Activated naive CD4-positive, alpha-beta T cell treated with anti-CD3 and anti-CD28 coated beads, Interleukin-2, amount 10 ng/mL, durations not matched to agents 7 days and 5 days (primary cell): ENCODE results near the gene SLU7.

Experiments
- CTCF ChIA-PET: fragments of 350-600 bp; sonication (Branson Sonifier 250); formaldehyde crosslinking; loops from one replicate; lab custom pipeline; 2021; ENCODE audit warnings: antibody characterized with exemption; lab: Charles Lee
- DNase-seq: peaks from one replicate; pipeline ENCODE4 v3.0.0-alpha.2; 2020
- H3K27ac Mint-ChIP-seq: one replicate; pipeline ENCODE4 v1.8.0; 2021; ENCODE audit warnings: mild to moderate bottlenecking, moderate library complexity, mixed read lengths
- H3K27me3 Mint-ChIP-seq: one replicate; pipeline ENCODE4 v1.8.0; 2021; ENCODE audit warnings: mild to moderate bottlenecking, mixed read lengths
- H3K36me3 Mint-ChIP-seq: one replicate; pipeline ENCODE4 v1.8.0; 2021; ENCODE audit warnings: mixed read lengths
- H3K4me1 Mint-ChIP-seq: one replicate; pipeline ENCODE4 v1.8.0; 2021; ENCODE audit warnings: mixed read lengths
- H3K4me3 Mint-ChIP-seq: one replicate; pipeline ENCODE4 v1.8.0; 2021; ENCODE audit warnings: mild to moderate bottlenecking, moderate library complexity, mixed read lengths
- H3K9me3 Mint-ChIP-seq: one replicate; pipeline ENCODE4 v1.8.0; 2021; ENCODE audit warnings: mixed read lengths

SLU7 gene

DNA sequence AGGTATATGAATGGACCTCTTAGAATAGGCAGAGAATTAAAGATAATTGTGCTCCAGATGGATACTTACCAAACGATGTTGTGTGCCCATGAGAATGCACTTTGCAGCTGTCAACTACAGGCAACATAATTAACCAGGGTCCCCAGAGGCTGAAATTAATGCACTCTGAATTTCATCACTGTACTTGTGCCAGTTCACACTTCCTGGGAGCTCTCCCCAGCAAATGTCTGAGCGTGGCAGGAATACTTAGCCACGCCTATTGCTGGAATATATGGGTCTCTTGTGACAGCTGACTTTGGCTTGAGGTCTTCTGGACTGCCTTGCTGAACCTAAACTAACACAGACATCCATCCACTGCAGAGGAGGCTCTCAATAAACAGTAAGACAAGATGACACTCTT, 36.5 kb downstream of the SLU7 start:
- no peaks in the 10 kb centered on the region for H3K4me1 Mint-ChIP-seq
- no peak overlapping the region for H3K4me3 Mint-ChIP-seq
- H3K27me3 Mint-ChIP-seq, result peaks cover 24% of the 10 kb centered on the region
- no peaks in the 10 kb centered on the region for H3K36me3 Mint-ChIP-seq
- no peak for DNase-seq
- peaks cover 3% of the 10 kb centered on the region for H3K9me3 Mint-ChIP-seq
- CTCF ChIA-PET, result no interaction called here
- H3K27ac Mint-ChIP-seq, result no peak overlapping the region

DNA sequence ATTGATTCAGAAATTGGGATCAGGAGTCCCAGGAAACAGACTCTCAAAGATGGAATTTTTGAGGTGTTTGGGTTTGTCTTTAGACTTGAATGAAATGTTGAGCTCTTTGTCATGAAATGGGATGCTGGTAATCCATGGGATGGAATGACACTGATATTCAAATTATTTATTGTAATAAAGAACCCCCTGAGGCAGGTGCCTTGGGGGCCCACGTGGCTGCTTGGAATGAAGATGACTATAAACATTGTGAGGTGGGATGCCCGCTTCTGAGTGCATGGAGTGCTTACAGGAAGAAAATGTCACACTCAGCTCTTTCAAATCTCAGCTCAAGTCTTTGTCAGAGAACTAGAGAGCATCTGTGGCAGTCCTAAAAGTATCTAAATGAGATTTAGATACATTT, 38.8 kb downstream of the SLU7 start:
- H3K36me3 Mint-ChIP-seq, result no peaks in the 10 kb centered on the region
- DNase-seq, result no peak
- CTCF ChIA-PET, result interaction anchor here (1.1 to 1.4 kb wide), 2 partner anchors 9 to 11 kb away, joined by 3 to 4 read pairs; no protein-coding TSS in a partner anchor
- no peaks in the 10 kb centered on the region for H3K9me3 Mint-ChIP-seq
- no peak overlapping the region for H3K27ac Mint-ChIP-seq
- no peaks in the 10 kb centered on the region for H3K4me1 Mint-ChIP-seq
- H3K27me3 Mint-ChIP-seq, result peaks cover 32% of the 10 kb centered on the region
- H3K4me3 Mint-ChIP-seq, result no peak overlapping the region

DNA sequence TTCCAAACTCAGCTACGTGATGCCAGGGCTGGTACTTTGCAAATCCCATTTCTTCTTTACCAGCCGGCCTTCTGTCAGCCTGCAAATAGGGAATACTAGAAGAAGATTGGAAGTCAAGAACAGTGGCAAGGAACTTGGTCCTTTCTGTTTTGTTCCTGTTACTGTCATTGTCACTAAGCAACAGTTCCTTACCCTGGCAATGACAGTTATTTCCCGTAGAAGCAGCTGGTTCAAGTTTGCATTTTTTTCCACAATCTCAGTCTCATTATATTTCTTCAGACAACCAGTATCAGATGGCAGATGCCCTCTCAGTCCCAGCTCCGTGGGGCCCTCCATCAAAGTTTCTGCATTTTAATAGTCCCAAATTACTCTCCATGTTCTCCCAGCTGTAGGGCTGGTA, 39.4 kb downstream of the SLU7 start:
- no peak overlapping the region for H3K27ac Mint-ChIP-seq
- H3K36me3 Mint-ChIP-seq, result no peaks in the 10 kb centered on the region
- no peak overlapping the region for H3K4me3 Mint-ChIP-seq
- DNase-seq, result no peak
- no peaks in the 10 kb centered on the region for H3K4me1 Mint-ChIP-seq
- H3K9me3 Mint-ChIP-seq, result no peaks in the 10 kb centered on the region
- CTCF ChIA-PET, result interaction anchor here (1.1 to 1.4 kb wide), 2 partner anchors 9 to 11 kb away, joined by 3 to 4 read pairs; no protein-coding TSS in a partner anchor
- peaks cover 37% of the 10 kb centered on the region for H3K27me3 Mint-ChIP-seq

DNA sequence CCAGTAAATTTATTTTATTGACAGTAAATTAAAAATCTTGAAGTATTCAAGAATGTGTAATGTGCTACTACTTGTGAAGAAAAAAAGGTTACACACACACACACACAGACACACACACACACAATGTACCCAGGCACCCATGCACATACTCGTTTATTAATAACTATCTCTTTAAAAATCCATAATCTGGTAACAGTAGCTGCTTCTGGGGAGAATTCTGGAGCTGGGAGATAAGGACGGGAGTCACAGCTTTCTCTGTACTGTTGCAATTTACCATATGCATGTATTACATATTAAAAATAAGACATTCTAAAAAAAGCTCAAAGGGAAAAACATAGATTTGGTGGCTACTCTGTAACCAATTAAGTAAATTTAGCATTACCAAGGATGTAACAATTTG, 40.6 kb downstream of the SLU7 start:
- CTCF ChIA-PET, result no interaction called here
- no peaks in the 10 kb centered on the region for H3K4me1 Mint-ChIP-seq
- no peak for DNase-seq
- H3K36me3 Mint-ChIP-seq, result no peaks in the 10 kb centered on the region
- peaks cover 49% of the 10 kb centered on the region for H3K27me3 Mint-ChIP-seq
- no peak overlapping the region for H3K27ac Mint-ChIP-seq
- H3K9me3 Mint-ChIP-seq, result no peaks in the 10 kb centered on the region
- H3K4me3 Mint-ChIP-seq, result no peak overlapping the region

DNA sequence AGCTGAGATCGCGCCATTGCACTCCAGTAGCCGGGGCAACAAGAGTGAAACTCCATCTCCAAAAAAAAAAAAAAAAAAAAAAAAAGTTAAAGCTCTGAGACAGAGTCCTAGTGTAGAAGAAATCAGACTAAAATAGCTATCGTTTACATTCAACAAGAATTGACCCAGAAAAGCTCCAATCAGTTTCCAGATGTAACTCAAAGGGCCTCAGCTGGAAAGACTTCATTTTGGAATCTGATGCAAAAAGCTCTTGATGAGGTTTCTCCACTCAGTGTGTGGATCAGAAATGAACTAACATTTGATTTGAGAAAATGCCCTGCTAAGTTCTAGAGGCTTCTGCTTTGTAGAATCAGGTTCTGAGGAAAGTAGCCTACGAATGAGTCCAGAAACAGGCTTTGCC, 41.2 kb downstream of the SLU7 start:
- H3K4me3 Mint-ChIP-seq, result no peak overlapping the region
- CTCF ChIA-PET, result interaction anchor here (1.3 kb wide), 1 partner anchor 32 kb away, joined by 4 read pairs; no protein-coding TSS in a partner anchor
- H3K4me1 Mint-ChIP-seq, result no peaks in the 10 kb centered on the region
- no peak for DNase-seq
- no peaks in the 10 kb centered on the region for H3K36me3 Mint-ChIP-seq
- no peak overlapping the region for H3K27ac Mint-ChIP-seq
- peaks cover 55% of the 10 kb centered on the region for H3K27me3 Mint-ChIP-seq
- no peaks in the 10 kb centered on the region for H3K9me3 Mint-ChIP-seq

DNA sequence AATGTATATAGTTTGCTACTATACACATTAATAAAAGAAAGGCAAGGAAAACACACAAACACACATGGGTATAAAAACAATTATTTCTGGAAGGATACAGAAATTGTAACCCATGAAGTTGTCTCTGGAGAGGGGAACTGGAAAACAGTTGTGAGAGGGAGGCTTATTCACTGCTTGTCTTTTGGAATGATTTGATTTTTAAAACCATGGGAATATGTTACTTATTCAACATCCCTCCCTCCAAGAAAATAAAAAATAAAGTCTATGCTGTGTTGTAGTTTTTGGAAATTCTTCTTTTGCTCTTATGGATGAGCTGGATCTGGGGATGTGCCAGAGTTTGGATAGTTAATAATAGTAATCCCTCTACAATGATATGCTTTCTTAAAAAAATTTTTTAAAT, 42.5 kb downstream of the SLU7 start:
- Mint-ChIP-seq H3K27ac (no peak overlapping the region), H3K4me1 (no peaks in the 10 kb centered on the region), H3K27me3 (peaks cover 60% of the 10 kb centered on the region), H3K4me3 (no peak overlapping the region), H3K36me3 (no peaks in the 10 kb centered on the region), H3K9me3 (no peaks in the 10 kb centered on the region)
- CTCF ChIA-PET, result interaction anchor here (0.6 to 1.3 kb wide), 2 partner anchors 11 to 31 kb away, joined by 4 read pairs; no protein-coding TSS in a partner anchor
- DNase-seq, result no peak

DNA sequence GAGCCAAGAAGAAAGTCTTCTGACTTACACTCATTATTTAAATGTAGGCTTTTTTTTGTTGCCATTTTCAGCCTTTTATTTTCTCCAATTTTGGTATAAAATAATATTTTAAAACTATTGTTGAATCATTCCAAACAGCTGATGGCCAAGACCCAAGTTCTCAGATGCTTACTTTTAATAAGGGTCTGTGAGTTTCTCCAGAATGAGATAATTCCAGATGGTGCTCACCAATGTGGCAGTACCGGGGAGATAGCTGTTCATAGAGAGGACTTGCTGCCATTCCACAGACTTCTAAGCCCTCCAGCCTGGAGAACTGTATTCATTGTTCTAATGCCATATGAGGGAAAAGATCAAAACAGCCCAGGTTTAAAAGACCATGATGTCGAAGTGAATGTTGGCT, 43.2 kb downstream of the SLU7 start:
- no peak overlapping the region for H3K4me3 Mint-ChIP-seq
- CTCF ChIA-PET, result no interaction called here
- H3K27me3 Mint-ChIP-seq, result peaks cover 67% of the 10 kb centered on the region
- DNase-seq, result no peak
- no peaks in the 10 kb centered on the region for H3K9me3 Mint-ChIP-seq
- H3K27ac Mint-ChIP-seq, result no peak overlapping the region
- H3K36me3 Mint-ChIP-seq, result no peaks in the 10 kb centered on the region
- H3K4me1 Mint-ChIP-seq, result peaks cover 3% of the 10 kb centered on the region

DNA sequence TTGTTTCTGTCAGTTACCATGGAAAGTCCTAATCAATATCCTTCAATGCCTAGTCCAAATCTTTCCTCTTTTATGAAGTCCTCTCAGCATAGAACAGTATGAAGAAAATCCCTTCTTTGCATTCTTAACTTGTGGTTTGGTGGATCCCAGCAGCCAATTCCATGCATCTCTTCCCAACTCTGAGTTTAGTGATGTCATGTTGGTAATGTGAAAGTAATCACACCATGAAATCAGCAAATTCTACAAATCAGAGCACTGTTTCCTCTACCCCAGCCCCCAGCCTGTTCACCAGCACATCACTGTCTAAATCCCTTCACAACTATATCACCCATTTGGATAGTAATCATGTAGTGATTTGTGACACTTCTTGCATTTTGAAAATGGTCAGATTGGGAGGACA, 43.7 kb downstream of the SLU7 start:
- H3K27me3 Mint-ChIP-seq, result peaks cover 71% of the 10 kb centered on the region
- H3K36me3 Mint-ChIP-seq, result no peaks in the 10 kb centered on the region
- CTCF ChIA-PET, result no interaction called here
- H3K27ac Mint-ChIP-seq, result no peak overlapping the region
- H3K9me3 Mint-ChIP-seq, result no peaks in the 10 kb centered on the region
- no peak overlapping the region for H3K4me3 Mint-ChIP-seq
- peaks cover 6% of the 10 kb centered on the region for H3K4me1 Mint-ChIP-seq
- no peak for DNase-seq

DNA sequence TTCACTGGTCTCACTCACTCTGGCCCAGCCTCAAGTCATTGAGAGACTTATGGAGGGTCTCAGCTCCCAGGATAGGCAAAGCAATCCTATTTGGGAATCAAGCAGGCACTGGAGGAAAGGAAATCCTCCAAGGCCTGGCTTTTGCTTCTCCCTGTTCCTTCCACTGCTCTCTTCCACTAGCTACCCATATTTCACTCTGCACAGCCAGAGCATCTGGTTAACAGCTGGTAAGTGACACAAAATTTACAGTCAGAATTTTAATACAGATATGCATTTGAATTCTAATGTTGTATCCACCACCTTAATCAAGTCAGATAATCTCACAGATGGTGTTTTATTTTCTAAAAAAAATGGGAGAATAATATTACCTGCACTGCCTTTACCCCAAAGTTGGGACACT, 47.6 kb downstream of the SLU7 start:
- CTCF ChIA-PET, result no interaction called here
- Mint-ChIP-seq H3K36me3 (no peaks in the 10 kb centered on the region), H3K9me3 (no peaks in the 10 kb centered on the region), H3K4me3 (no peak overlapping the region), H3K27me3 (peaks cover 92% of the 10 kb centered on the region), H3K4me1 (peaks cover 12% of the 10 kb centered on the region), H3K27ac (no peak overlapping the region)
- DNase-seq, result no peak

DNA sequence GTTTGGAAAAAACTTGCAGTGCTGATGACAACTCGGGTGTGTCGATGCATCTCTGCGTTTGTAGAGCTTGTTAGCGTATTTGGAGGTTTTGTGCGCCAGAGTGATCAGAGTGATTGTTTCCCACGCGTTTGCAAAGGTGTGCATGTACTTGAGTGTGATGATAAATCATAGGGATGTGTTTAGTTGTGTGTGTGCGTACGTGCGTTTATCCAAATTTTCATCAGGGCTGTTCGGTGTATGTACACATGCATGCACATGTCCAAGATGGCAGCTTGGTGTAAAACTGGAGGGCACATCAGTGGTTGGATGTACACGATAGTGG, 48.2 kb downstream of the SLU7 start:
- peak overlapping the region; percentile 0 for H3K4me3 Mint-ChIP-seq
- H3K27me3 Mint-ChIP-seq, result peaks cover 87% of the 10 kb centered on the region
- no peak overlapping the region for H3K27ac Mint-ChIP-seq
- H3K36me3 Mint-ChIP-seq, result no peaks in the 10 kb centered on the region
- DNase-seq, result no peak
- CTCF ChIA-PET, result interaction anchor here (1.3 to 1.4 kb wide), 2 partner anchors 10 to 172 kb away, joined by 3 to 4 read pairs; no protein-coding TSS in a partner anchor
- no peaks in the 10 kb centered on the region for H3K9me3 Mint-ChIP-seq
- H3K4me1 Mint-ChIP-seq, result peaks cover 12% of the 10 kb centered on the region

DNA sequence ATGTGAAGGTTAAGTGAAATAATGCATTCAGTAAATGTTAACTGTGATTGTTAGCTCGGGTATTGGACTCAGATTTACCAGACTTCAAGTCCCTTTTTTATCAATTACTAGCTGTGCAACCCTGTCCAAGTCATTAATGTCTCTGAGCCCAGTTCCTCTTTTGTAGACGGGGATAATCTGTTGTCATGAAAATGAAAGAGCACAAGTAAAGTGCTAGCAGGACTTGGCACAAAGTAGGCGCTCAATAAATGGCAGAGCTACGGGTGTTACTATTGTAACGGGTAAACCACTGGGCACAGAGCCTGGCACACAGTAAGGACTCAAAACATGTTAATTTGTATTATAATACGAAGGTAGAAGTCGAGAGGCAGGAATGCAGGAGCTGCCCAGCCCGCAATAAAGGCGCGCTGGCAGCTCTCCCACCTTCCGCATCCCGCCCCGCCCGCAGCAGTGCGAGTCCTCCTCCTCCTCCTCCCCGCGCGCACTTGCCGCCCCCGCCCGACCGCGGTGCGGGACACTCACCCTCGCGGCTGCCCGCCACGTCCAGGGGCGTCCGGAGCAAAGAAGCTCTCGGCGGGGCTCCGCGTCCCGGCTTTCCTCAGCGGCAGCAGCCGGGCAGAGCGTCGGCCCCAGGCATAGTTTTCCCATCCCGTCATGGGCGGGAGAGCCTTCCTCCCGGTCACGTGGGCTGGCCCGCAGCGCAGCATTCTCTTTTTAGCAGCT, 48.7 kb downstream of the SLU7 start, which contains the start of gene C1QTNF2:
Gene C1QTNF2 (minus strand): TSS at position 637 of the 723 bp plus-strand sequence. CDS start 15,615 bp downstream, outside the sequence.
- peak; percentile 32 for DNase-seq
- Mint-ChIP-seq H3K36me3 (no peaks in the 10 kb centered on the region), H3K4me3 (peak within 1 kb of the TSS; percentile 37), H3K27ac (no peak within 1 kb of the TSS), H3K4me1 (peaks cover 12% of the 10 kb centered on the region), H3K27me3 (peaks cover 83% of the 10 kb centered on the region), H3K9me3 (no peaks in the 10 kb centered on the region)
- CTCF ChIA-PET, result interaction anchor here (0.7 to 1.4 kb wide), 3 partner anchors 10 to 928 kb away, joined by 3 to 4 read pairs (median 3); no protein-coding TSS in a partner anchor

DNA sequence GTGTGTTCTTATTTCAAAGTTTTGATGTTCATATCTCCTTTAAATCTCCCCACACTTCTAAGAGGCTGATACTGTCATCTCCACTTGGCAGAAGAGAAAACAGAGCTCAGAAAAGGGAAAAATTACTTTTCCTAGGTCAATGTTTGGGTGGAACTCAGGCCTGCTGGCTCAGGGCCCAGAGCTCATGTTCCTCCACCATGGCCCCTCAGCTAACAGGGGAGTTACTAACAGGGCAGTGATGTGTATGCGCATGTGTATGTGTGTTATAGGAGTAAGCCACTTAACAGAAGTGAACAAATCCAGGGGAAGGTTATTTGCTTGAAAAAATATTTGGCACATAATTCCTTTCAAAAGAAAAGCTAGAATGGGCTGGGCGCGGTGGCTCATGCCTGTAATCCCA, 51.0 kb downstream of the SLU7 start:
- no peaks in the 10 kb centered on the region for H3K9me3 Mint-ChIP-seq
- H3K4me1 Mint-ChIP-seq, result peaks cover 12% of the 10 kb centered on the region
- no peaks in the 10 kb centered on the region for H3K36me3 Mint-ChIP-seq
- DNase-seq, result no peak
- no peak overlapping the region for H3K27ac Mint-ChIP-seq
- H3K4me3 Mint-ChIP-seq, result no peak overlapping the region
- CTCF ChIA-PET, result interaction anchor here (0.6 to 0.8 kb wide), 2 partner anchors 9 to 23 kb away, joined by 3 to 4 read pairs; no protein-coding TSS in a partner anchor
- peaks cover 60% of the 10 kb centered on the region for H3K27me3 Mint-ChIP-seq

DNA sequence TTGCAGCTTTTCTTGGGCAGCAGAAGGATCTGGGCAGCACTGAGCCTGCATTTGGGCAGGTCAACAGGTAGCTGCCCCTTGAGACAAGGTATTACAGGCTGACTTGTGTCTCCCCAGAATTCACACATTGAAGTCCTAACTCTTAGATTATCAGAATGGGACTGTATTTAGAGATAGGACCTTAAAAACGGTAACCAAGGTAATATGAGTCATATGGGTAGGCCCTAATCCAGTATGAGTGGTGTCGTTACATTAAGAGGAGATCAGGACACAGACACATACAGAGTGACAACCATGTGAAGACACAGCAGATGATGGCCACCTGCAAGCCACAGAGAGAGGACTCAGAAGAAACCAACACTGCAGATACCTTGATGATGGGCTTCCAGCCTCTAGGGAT, 51.6 kb downstream of the SLU7 start:
- H3K36me3 Mint-ChIP-seq, result no peaks in the 10 kb centered on the region
- no peaks in the 10 kb centered on the region for H3K9me3 Mint-ChIP-seq
- no peak overlapping the region for H3K4me3 Mint-ChIP-seq
- peaks cover 54% of the 10 kb centered on the region for H3K27me3 Mint-ChIP-seq
- DNase-seq, result no peak
- no peak overlapping the region for H3K27ac Mint-ChIP-seq
- CTCF ChIA-PET, result interaction anchor here (0.8 kb wide), 1 partner anchor 22 kb away, joined by 4 read pairs; no protein-coding TSS in a partner anchor
- H3K4me1 Mint-ChIP-seq, result peaks cover 12% of the 10 kb centered on the region

DNA sequence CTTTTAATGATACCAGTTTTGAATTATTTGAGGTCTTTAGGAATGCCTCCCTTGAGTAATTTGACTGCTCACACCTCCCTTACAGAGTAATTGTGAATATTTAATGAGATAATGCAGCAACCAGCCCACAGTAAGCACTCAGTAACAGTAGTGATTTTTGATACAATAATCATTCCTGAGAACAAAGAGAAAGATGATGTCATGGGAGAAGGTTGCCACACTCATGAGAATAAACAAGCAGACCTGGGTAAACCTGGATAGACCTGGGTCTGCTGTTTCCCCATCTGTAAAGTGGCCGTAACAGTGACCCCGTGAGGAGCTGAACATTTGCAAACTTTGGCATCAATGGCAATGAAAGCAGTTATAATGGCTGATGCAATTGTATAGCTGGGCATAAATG, 52.7 kb downstream of the SLU7 start:
- H3K4me1 Mint-ChIP-seq, result peaks cover 12% of the 10 kb centered on the region
- no peak for DNase-seq
- no peak overlapping the region for H3K4me3 Mint-ChIP-seq
- H3K27ac Mint-ChIP-seq, result no peak overlapping the region
- peaks cover 45% of the 10 kb centered on the region for H3K27me3 Mint-ChIP-seq
- CTCF ChIA-PET, result no interaction called here
- H3K36me3 Mint-ChIP-seq, result no peaks in the 10 kb centered on the region
- H3K9me3 Mint-ChIP-seq, result no peaks in the 10 kb centered on the region
